ENCODE data around the gene TSHZ2.
A peak's percentile ranks its signal among the peaks of the same experiment; 100 is the strongest.

The TSHZ2 gene

GRCh38 chr20:53379833-53380120 is 407.6 kb downstream of the TSHZ2 start:
- TF ChIP-seq CTCF (conservative IDR thresholded peaks at IDR 0.05) (no peak), ZFX (IDR thresholded peaks at IDR 0.05) (no peak)
- no peak overlapping the region for H3K27ac ChIP-seq

- TF ChIP-seq CTCF (conservative IDR thresholded peaks at IDR 0.05) (peak; percentile 25), ZFX (IDR thresholded peaks at IDR 0.05) (no peak)
Measured at GRCh38 chr20:53381568-53382262, 409.6 kb downstream of the TSHZ2 start.

GRCh38 chr20:53382263-53382844 is 410.2 kb downstream of the TSHZ2 start:
- no peak overlapping the region for H3K27ac ChIP-seq
- no peak for TF ChIP-seq ZFX (IDR thresholded peaks at IDR 0.05)
- TF ChIP-seq CTCF (conservative IDR thresholded peaks at IDR 0.05) = no peak; the same call in 1 of the 2 replicates

More at GRCh38 chr20:53381568-53382262, 409.6 kb downstream of the TSHZ2 start:
- no peak overlapping the region for H3K27ac ChIP-seq

- H3K27ac ChIP-seq = no peak overlapping the region
- no peak for TF ChIP-seq ZFX (IDR thresholded peaks at IDR 0.05)
- TF ChIP-seq CTCF (conservative IDR thresholded peaks at IDR 0.05) = no peak
Measured at GRCh38 chr20:53383916-53384315, 411.8 kb downstream of the TSHZ2 start.

- no peak for TF ChIP-seq ZFX (IDR thresholded peaks at IDR 0.05)
- TF ChIP-seq CTCF (conservative IDR thresholded peaks at IDR 0.05) = no peak
- H3K27ac ChIP-seq = no peak overlapping the region
Measured at GRCh38 chr20:53384392-53384791, 412.2 kb downstream of the TSHZ2 start.

GRCh38 chr20:53385941-53386767 is 414.0 kb downstream of the TSHZ2 start:
- TF ChIP-seq ZFX (IDR thresholded peaks at IDR 0.05) (no peak), CTCF (conservative IDR thresholded peaks at IDR 0.05) (no peak)
- H3K27ac ChIP-seq = no peak overlapping the region

Data from C4-2B (cell line).